Thoracic aorta (tissue), 2 donors: ENCODE measurements around the gene FAM107B. TPM values are rescaled to one million over a fixed set of nuclear protein-coding genes. Genes with fewer than 3 reads are reported as not detected.

ENCODE experiments used
- ATAC-seq: fragments of 150-250 bp; one replicate; pipeline ENCODE4 v1.8.0; 2017; ENCODE audit warnings: low read depth; ENCODE audit not compliant: insufficient number of reproducible peaks, low FRiP score
- DNase-seq: peaks from one replicate; pipeline ENCODE4 v3.0.0-alpha.2; 2020; ENCODE audit warnings: low spot score
- H3K27ac ChIP-seq, 2 donors: fragments of 200-600 bp; sonication (generic); 1 replicate in 1 of 2; 2 replicates in 1 of 2; pipeline ENCODE4 v1.5.1; 2016; ENCODE audit warnings: mild to moderate bottlenecking in 2 of 2, moderate library complexity in 2 of 2
- H3K27me3 ChIP-seq: fragments of 200-600 bp; sonication (generic); replicated peaks from 2 replicates; pipeline ENCODE4 v1.6.0; 2016; ENCODE audit warnings: mild to moderate bottlenecking; ENCODE audit not compliant: insufficient read depth
- H3K36me3 ChIP-seq: fragments of 200-600 bp; sonication (generic); one replicate; pipeline ENCODE4 v1.5.1; 2016
- H3K4me1 ChIP-seq, 2 donors: fragments of 200-600 bp; sonication (generic); 1 replicate in 1 of 2; 2 replicates in 1 of 2; pipeline versions ENCODE4 v1.5.1 to v1.6.0; 2016; ENCODE audit warnings: low read depth in 2 of 2, mild to moderate bottlenecking in 1 of 2; ENCODE audit not compliant: control insufficient read depth in 1 of 2
- H3K4me3 ChIP-seq: fragments of 200-600 bp; sonication (generic); 2 replicates; pipeline ENCODE4 v1.5.1; 2016; ENCODE audit warnings: mild to moderate bottlenecking
- H3K9me3 ChIP-seq: fragments of 200-600 bp; sonication (generic); 2 replicates; pipeline ENCODE4 v1.5.1; 2016
- CTCF ChIP-seq: fragments of 200-600 bp; sonication (generic); IDR thresholded peaks from one replicate; pipeline ENCODE4 v1.5.1; 2019; ENCODE audit warnings: antibody characterized with exemption
- total RNA-seq, 2 donors: library from RNA; depleted of rRNA; stranded (reverse); fragments of >200 nt; gene quantifications; one replicate each; pipeline versions ENCODE4 v1.1.0 to v1.2.3, GENCODE V29; 2016

Gene FAM107B
- total RNA-seq, 2 donors from 2014 or later, result 33.6 to 50.6 TPM

GRCh38 chr10:14579405-14579804 lies 195.3 kb downstream of the FAM107B start:
- no peaks in the 10 kb centered on the region for H3K9me3 ChIP-seq
- TF ChIP-seq CTCF, result no peak
- H3K4me3 ChIP-seq, result peak overlapping the region; percentile 18
- ATAC-seq, result no peak
- no peaks in the 10 kb centered on the region for H3K27me3 ChIP-seq
- H3K36me3 ChIP-seq, result no peaks in the 10 kb centered on the region
- H3K27ac ChIP-seq, result peak overlapping the region; percentile 6 to 66
- H3K4me1 ChIP-seq, result peaks cover 19 to 24% of the 10 kb centered on the region in 2 donors
- no peak for DNase-seq

GRCh38 chr10:14578060-14578952 lies 196.4 kb downstream of the FAM107B start:
- Histone ChIP-seq H3K9me3 (no peaks in the 10 kb centered on the region), H3K4me3 (peak overlapping the region; percentile 58), H3K27ac (peak overlapping the region; percentile 6 to 66), H3K4me1 (peaks cover 19 to 24% of the 10 kb centered on the region in 2 donors), H3K27me3 (no peaks in the 10 kb centered on the region), H3K36me3 (no peaks in the 10 kb centered on the region)
- no peak for TF ChIP-seq CTCF
- peak; percentile 66 for ATAC-seq
- DNase-seq, result no peak

GRCh38 chr10:14574885-14575284 lies 199.8 kb downstream of the FAM107B start:
- DNase-seq (no peak), ATAC-seq (no peak)
- TF ChIP-seq CTCF, result no peak
- Histone ChIP-seq H3K36me3 (no peaks in the 10 kb centered on the region), H3K4me3 (no peak overlapping the region), H3K4me1 (peaks cover 21 to 41% of the 10 kb centered on the region in 2 donors), H3K9me3 (no peaks in the 10 kb centered on the region), H3K27ac (no peak overlapping the region), H3K27me3 (no peaks in the 10 kb centered on the region)

GRCh38 chr10:14574291-14574690 lies 200.4 kb downstream of the FAM107B start:
- Histone ChIP-seq H3K4me3 (no peak overlapping the region), H3K27me3 (no peaks in the 10 kb centered on the region), H3K9me3 (no peaks in the 10 kb centered on the region), H3K27ac (no peak overlapping the region), H3K36me3 (no peaks in the 10 kb centered on the region), H3K4me1 (peaks cover 15 to 36% of the 10 kb centered on the region in 2 donors)
- ATAC-seq (no peak), DNase-seq (no peak)
- no peak for TF ChIP-seq CTCF

GRCh38 chr10:14573666-14574261 lies 200.9 kb downstream of the FAM107B start:
- Histone ChIP-seq H3K27ac (no peak overlapping the region), H3K36me3 (no peaks in the 10 kb centered on the region), H3K27me3 (no peaks in the 10 kb centered on the region), H3K4me3 (no peak overlapping the region), H3K9me3 (no peaks in the 10 kb centered on the region), H3K4me1 (peaks cover 9 to 30% of the 10 kb centered on the region in 2 donors)
- no peak for ATAC-seq
- no peak for DNase-seq
- TF ChIP-seq CTCF, result no peak
